ENCODE results near the gene FOXN3.

Gene FOXN3

DNA sequence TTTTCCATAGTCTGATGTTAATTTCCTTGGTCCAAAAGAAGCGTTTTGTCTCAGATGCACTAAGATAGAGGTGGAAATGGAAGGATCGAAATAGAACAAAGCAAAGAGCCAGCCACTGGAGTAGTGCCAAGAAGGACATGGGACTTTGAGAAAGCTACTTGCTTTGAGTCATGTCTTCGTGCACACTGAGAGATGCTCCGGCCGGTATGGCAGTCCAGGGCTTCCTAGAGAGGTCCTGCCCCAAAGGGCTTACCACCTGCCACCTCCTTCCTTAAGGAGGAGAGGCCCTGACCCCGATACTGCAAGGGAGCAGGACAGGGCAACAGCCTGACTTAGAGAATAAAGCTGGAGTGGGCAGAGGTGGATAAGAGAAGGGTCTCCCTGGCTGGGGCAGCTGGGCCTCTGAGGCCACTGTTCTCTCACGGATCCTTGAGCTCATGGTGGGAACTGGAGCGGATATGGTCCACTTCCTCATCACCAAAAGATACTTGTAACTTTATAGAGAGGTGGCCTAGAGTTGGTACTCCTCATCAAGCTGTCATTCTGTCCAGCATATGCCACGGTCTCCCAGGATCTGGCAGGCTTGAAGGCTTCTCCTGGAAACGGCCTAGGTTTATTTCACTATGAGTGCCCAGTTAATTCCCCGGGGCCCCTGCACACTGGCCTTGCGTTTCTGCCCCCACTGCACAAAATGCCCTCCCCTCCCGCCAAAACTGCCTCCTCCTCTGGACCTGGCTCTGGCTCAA, 57.4 kb downstream of the FOXN3 start:
- DNase-seq, result no peak

- DNase-seq, result no peak
Observed at GRCh38 chr14:89357655-89358297, 59.3 kb downstream of the FOXN3 start.

DNA sequence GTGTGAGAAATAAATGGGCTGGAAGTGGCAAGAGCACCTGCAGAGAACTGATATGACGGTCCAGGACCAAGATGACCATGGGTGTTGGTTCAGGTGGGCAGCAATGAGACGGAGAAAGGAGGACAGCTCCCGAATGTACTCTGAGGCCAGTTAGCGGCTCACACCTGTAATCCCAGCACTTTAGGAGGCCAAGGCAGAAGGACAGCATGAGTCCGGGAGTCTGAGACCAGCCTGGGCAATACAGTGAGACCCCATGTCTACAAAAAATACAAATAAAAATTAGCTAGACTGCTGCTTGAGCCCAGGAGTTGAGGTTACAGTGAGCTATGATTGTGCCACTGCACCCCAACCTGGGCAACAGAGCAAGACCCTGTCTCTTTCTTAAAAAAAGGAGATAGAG, 60.1 kb downstream of the FOXN3 start:
- DNase-seq, result no peak

DNA sequence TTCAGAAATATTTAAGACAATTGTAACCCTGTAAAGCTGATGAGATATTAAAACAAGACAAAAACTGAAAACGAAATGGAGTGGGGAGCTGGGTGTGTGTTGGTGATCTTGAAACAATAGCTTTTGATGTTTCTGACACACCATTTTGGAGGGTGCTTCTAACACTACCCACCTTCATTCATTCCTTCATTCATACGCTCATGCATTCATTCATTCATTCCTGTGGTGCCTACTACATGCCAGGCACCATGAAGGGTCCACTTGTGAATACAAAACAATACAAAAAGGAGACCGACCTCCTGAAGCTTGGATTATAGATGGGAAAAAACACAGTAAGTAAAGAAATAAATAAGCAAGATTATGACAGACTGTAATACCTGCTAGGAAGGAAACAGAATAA, 60.5 kb downstream of the FOXN3 start:
- no peak for DNase-seq

DNA sequence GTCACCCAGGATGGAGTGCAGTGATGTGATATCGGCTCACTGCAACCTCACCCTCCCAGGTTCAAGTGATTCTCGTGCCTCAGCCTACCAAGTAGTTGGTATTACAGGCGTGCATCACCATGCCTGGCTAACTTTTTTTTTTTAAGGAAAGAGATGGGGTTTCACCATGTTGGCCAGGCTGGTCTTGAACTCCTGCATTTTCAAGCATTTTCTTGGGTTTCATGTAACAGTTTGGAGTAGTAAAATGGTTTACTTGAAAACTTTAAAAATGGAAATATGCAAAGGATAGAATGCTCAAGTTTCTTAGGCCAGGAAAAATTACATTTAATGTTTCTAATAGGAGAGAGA, 63.3 kb downstream of the FOXN3 start:
- DNase-seq, result no peak

GRCh38 chr14:89352976-89353765, 63.9 kb downstream of the FOXN3 start:
- no peak for DNase-seq

GRCh38 chr14:89351516-89352404, 65.3 kb downstream of the FOXN3 start:
- DNase-seq, result peak; percentile 35 to 63

- no peak for DNase-seq
Observed at GRCh38 chr14:89351221-89351515, 65.9 kb downstream of the FOXN3 start.

- no peak for DNase-seq
Observed at GRCh38 chr14:89350152-89350551, 66.9 kb downstream of the FOXN3 start.

GRCh38 chr14:89349171-89350008, 67.6 kb downstream of the FOXN3 start:
- DNase-seq, result peak; percentile 94 to 98

DNA sequence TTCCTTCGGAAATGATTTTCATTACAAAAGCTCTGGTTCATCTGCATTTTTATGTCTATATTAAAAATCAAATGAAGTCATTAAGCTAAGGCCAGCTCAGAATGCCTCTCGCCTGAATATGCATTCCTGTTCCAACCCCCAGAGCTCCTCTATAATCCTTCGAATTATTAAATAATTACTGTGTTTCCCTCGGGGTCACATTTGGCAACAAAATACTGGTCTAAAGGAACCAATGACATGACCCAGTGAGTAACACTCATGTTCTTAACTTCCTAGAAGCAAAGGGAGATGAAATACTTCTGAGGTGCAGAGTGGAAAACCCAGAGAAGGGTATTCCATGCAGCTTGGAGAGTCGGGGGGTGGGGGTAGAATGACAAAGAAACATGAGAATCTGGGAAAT, 68.3 kb downstream of the FOXN3 start:
- no peak for DNase-seq

DNA sequence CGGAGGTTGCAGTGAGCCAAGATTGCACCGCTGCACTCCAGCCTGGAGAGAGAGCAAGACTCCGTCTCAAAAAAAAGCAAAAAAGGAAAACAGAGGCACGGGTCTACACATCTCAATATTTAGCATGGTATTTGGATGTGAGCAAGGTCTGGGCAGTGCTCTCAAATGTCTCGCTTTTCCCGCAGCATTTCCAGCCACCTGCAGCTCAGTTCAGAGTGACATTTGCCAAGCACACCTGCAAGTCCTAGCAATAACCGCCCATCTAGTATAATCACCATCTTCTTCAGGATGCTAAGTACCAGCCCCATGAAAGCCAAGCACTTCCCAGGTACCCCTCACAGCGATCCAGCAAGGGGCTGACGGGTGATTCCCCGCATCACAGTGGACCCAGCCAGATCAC, 69.1 kb downstream of the FOXN3 start:
- no peak for DNase-seq

DNA sequence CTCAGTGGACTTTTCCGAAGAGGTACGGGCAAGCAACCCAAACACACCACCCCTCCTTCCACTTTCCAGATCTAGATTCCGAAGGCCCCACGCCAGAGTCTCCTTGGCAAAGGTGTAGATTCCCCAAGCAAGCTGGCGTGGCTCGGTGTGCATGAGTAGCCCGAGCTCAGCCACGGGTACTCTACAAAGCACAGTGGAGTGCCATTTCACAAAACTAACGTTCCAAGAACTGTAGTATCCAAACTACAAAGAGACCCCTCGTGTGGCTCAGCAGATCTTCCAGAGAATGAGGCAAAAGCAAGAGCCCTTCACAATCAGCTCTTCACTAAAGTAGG, 72.1 kb downstream of the FOXN3 start:
- no peak for DNase-seq

GRCh38 chr14:89343356-89343755, 73.7 kb downstream of the FOXN3 start:
- DNase-seq, result no peak

GRCh38 chr14:89342049-89342448, 75.0 kb downstream of the FOXN3 start:
- DNase-seq, result no peak

DNA sequence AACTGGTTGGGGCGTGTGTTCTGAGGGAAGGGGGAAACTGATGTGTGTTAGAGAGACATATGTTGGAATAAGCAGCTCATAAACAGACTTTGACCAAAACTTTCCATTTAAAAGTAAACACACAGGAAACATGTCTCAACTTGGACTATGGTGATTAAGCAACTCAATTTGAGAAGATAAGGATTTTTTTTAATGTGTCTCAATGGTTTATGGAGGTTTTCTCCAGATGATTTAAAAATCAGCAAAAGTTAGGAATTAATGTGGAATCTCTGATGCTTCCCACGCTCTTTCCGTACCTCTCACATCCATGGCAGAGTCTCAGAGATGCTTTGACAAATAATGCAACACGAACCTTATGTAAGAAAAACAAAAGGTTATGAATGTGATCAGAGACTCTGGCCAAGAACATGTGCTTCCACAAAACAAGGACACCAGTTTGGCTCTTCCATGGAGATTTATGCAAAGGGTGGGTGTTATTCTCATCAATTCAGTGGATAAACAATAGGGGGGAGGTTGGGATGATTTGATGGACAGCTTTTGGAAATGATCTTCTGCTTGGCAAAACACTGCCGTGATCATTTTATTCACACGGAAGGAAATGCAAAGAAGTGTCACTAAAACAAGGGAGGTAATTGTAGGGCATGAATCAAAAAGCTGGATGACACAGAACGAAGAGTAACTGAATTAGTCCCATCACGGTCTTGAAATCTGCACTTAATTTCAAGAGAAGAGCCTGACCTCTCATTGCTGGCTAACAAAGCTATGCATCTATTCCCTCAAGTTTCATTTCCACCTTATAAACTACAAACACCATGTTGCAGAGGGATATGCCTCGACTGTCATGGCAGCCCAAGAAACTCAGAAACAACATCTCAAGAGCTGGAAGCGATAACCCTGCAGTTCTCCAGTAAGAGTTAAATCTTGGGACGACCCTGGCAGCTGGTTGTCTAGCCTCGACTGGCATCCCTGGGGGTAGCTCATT, 76.5 kb downstream of the FOXN3 start:
- DNase-seq, result no peak

DNA sequence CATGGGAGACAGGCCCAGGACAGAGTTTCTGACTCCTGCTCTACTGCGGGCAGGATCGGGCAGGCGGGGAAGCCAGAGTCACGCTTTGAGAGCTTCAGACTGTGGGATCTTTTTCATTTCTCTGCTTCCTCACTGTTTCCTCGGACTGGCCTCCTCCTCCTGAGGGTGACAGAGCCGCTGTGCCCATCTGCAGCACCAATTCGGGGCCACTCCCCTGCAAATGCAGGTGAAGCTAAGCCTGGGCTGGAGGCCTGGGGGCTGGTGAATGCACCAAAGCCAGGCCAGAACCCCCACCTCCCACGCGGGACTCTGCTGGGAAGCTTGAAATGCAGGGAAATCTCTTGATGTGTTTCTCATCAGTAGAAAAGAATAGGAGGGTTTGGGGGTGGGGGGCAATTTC, 77.5 kb downstream of the FOXN3 start:
- DNase-seq, result no peak

GRCh38 chr14:89339158-89339557, 77.9 kb downstream of the FOXN3 start:
- DNase-seq, result no peak

GRCh38 chr14:89336338-89336737, 80.7 kb downstream of the FOXN3 start:
- DNase-seq, result no peak

GRCh38 chr14:89332031-89332430, 85.0 kb downstream of the FOXN3 start:
- DNase-seq, result no peak

GRCh38 chr14:89331398-89331797, 85.6 kb downstream of the FOXN3 start:
- no peak for DNase-seq

Measured in NCI-H2081 (cell line).